Trophoblast cell (in vitro differentiated cells and primary cell): Measurements from ENCODE around the gene ING3.
A peak's percentile ranks its signal among the peaks of the same experiment; 100 is the strongest.

Source experiments
- DNase-seq, 2 donors: peaks; one replicate each; pipeline ENCODE4 v3.0.0-alpha.2; 2016
- H2AFZ ChIP-seq: 2 replicates; pipeline ENCODE4 v1.6.1; 2013; ENCODE audit warnings: low read length, moderate library complexity, mild to moderate bottlenecking; ENCODE audit not compliant: insufficient read depth, poor library complexity
- H2AK5ac ChIP-seq: 2 replicates; pipeline ENCODE4 v1.6.1; 2013; ENCODE audit warnings: mild to moderate bottlenecking, low read length
- H2BK120ac ChIP-seq: 2 replicates; pipeline ENCODE4 v1.6.1; 2013; ENCODE audit warnings: low read length, mild to moderate bottlenecking, moderate library complexity; ENCODE audit not compliant: insufficient read depth, poor library complexity
- H2BK12ac ChIP-seq: 2 replicates; pipeline ENCODE4 v1.6.1; 2013; ENCODE audit warnings: mild to moderate bottlenecking, low read length, moderate library complexity
- H2BK5ac ChIP-seq: 2 replicates; pipeline ENCODE4 v1.6.1; 2013; ENCODE audit warnings: low read length, low read depth, moderate library complexity, mild to moderate bottlenecking; ENCODE audit not compliant: poor library complexity
- H3K14ac ChIP-seq: 2 replicates; pipeline ENCODE4 v1.6.1; 2013; ENCODE audit warnings: mild to moderate bottlenecking, low read length
- H3K18ac ChIP-seq: 2 replicates; pipeline ENCODE4 v1.6.1; 2013; ENCODE audit warnings: mild to moderate bottlenecking, low read length
- H3K23ac ChIP-seq: 2 replicates; pipeline ENCODE4 v1.6.1; 2013; ENCODE audit warnings: low read length
- H3K27ac ChIP-seq: 2 replicates; pipeline ENCODE4 v1.5.1; 2013; ENCODE audit warnings: low read depth, mild to moderate bottlenecking, inconsistent platforms, low read length, moderate library complexity
- H3K27me3 ChIP-seq: 2 replicates; pipeline ENCODE4 v1.6.1; 2013; ENCODE audit warnings: inconsistent platforms, mild to moderate bottlenecking, low read length, moderate library complexity; ENCODE audit not compliant: insufficient read depth
- H3K36me3 ChIP-seq, 2 experiments: 1 replicate in 1 of 2; 2 replicates in 1 of 2; pipeline ENCODE4 v1.6.1; 2013; ENCODE audit warnings: low read length in 2 of 2, mild to moderate bottlenecking in 2 of 2, moderate library complexity in 1 of 2; ENCODE audit not compliant: insufficient read depth in 2 of 2, control insufficient read depth in 1 of 2
- H3K4ac ChIP-seq: 2 replicates; pipeline ENCODE4 v1.6.1; 2013; ENCODE audit warnings: low read depth, mild to moderate bottlenecking, low read length, moderate library complexity
- H3K4me1 ChIP-seq, 2 experiments: 1 replicate in 1 of 2; 2 replicates in 1 of 2; pipeline ENCODE4 v1.6.1; 2013; ENCODE audit warnings: low read length in 2 of 2, mild to moderate bottlenecking in 2 of 2, moderate library complexity in 1 of 2; ENCODE audit not compliant: insufficient read depth in 2 of 2, control insufficient read depth in 1 of 2
- H3K4me2 ChIP-seq: 2 replicates; pipeline ENCODE4 v1.6.1; 2013; ENCODE audit warnings: inconsistent platforms, mild to moderate bottlenecking, low read length, moderate library complexity
- H3K4me3 ChIP-seq: 2 replicates; pipeline ENCODE4 v1.5.1; 2013; ENCODE audit warnings: mild to moderate bottlenecking, low read depth, low read length, inconsistent platforms
- H3K79me1 ChIP-seq: one replicate; pipeline ENCODE4 v1.6.1; 2013; ENCODE audit warnings: low read length
- H3K79me2 ChIP-seq: 2 replicates; pipeline ENCODE4 v1.6.1; 2013; ENCODE audit warnings: low read length, mild to moderate bottlenecking; ENCODE audit not compliant: control insufficient read depth, insufficient read depth, poor library complexity
- H3K9ac ChIP-seq: 2 replicates; pipeline ENCODE4 v1.6.1; 2013; ENCODE audit warnings: mild to moderate bottlenecking, low read length
- H3K9me3 ChIP-seq: 2 replicates; pipeline ENCODE4 v1.6.1; 2013; ENCODE audit warnings: low read depth, mild to moderate bottlenecking, control low read depth, inconsistent platforms, low read length; ENCODE audit not compliant: insufficient read depth
- H4K12ac ChIP-seq: 2 replicates; pipeline ENCODE4 v1.6.1; 2013; ENCODE audit warnings: low read depth, mild to moderate bottlenecking, low read length, moderate library complexity
- H4K8ac ChIP-seq: 2 replicates; pipeline ENCODE4 v1.6.1; 2013; ENCODE audit warnings: low read depth, mild to moderate bottlenecking, low read length, moderate library complexity
- H4K91ac ChIP-seq: one replicate; pipeline ENCODE4 v1.6.1; 2013; ENCODE audit warnings: low read depth, mild to moderate bottlenecking, low read length, moderate library complexity
- WGBS: extraction: QIAGEN DNeasy Blood & Tissue Kit; methylation state at CpG from one replicate; pipeline ENCODE4 v1.1.7; 2013; ENCODE audit warnings: missing lambda C conversion rate; ENCODE audit not compliant: insufficient read length, insufficient coverage; ENCODE audit errors: extremely low coverage; 5-methylcytosine and 5-hydroxymethylcytosine counted together

ING3 gene

GRCh38 chr7:120988591-120989256, 38.1 kb downstream of the ING3 start, which contains the start of gene CPED1:
CPED1 (plus strand) TSS chr7:120988711; CDS start chr7:120989622, 911 bp downstream.
- Histone ChIP-seq H2BK12ac (no peak within 1 kb of the TSS), H3K79me1 (no peaks in the 10 kb centered on the region), H3K27ac (no peak within 1 kb of the TSS), H3K36me3 (no peaks in the 10 kb centered on the region), H4K8ac (no peak within 1 kb of the TSS), H3K9me3 (no peaks in the 10 kb centered on the region), H3K79me2 (no peaks in the 10 kb centered on the region), H2BK120ac (no peak within 1 kb of the TSS), H3K18ac (no peak within 1 kb of the TSS), H2BK5ac (no peak within 1 kb of the TSS), H4K91ac (no peak within 1 kb of the TSS), H3K27me3 (no peaks in the 10 kb centered on the region), H3K4me1 (no peaks in the 10 kb centered on the region), H2AK5ac (no peak within 1 kb of the TSS), H3K14ac (no peak within 1 kb of the TSS), H3K23ac (no peak within 1 kb of the TSS), H3K4me3 (no peak within 1 kb of the TSS), H3K4me2 (peak within 1 kb of the TSS; percentile 59), H3K9ac (no peak within 1 kb of the TSS), H3K4ac (no peak within 1 kb of the TSS), H4K12ac (no peak within 1 kb of the TSS), H2AFZ (no peak within 1 kb of the TSS)
- no CpG with 5 or more reads among the region's 27 CpGs for WGBS
- peak; percentile 68 to 70 for DNase-seq

- no peaks in the 10 kb centered on the region for H3K27me3 ChIP-seq
- WGBS, result no CpG with 5 or more reads among the region's 15 CpGs
- no peak overlapping the region for H3K23ac ChIP-seq
- H2BK120ac ChIP-seq, result no peak overlapping the region
- no peak overlapping the region for H3K18ac ChIP-seq
- no peak overlapping the region for H2AK5ac ChIP-seq
- H4K91ac ChIP-seq, result no peak overlapping the region
- no peak overlapping the region for H3K14ac ChIP-seq
- H2BK5ac ChIP-seq, result no peak overlapping the region
- no peaks in the 10 kb centered on the region for H3K79me2 ChIP-seq
- no peak overlapping the region for H2AFZ ChIP-seq
- no peaks in the 10 kb centered on the region for H3K36me3 ChIP-seq
- H4K8ac ChIP-seq, result no peak overlapping the region
- H3K9me3 ChIP-seq, result no peaks in the 10 kb centered on the region
- H3K4me2 ChIP-seq, result no peak overlapping the region
- H3K4ac ChIP-seq, result no peak overlapping the region
- H4K12ac ChIP-seq, result no peak overlapping the region
- no peaks in the 10 kb centered on the region for H3K4me1 ChIP-seq
- no peak overlapping the region for H3K27ac ChIP-seq
- no peak overlapping the region for H3K4me3 ChIP-seq
- H3K79me1 ChIP-seq, result no peaks in the 10 kb centered on the region
- no peak overlapping the region for H3K9ac ChIP-seq
- DNase-seq, result peak in 1 of 2 donors; percentile 10
- H2BK12ac ChIP-seq, result no peak overlapping the region
Measured at GRCh38 chr7:120989257-120990220, 39.0 kb downstream of the ING3 start.

GRCh38 chr7:120990468-120991118, 40.0 kb downstream of the ING3 start:
- Histone ChIP-seq H2AFZ (no peak overlapping the region), H3K14ac (no peak overlapping the region), H3K4me1 (no peaks in the 10 kb centered on the region), H3K4me3 (no peak overlapping the region), H2BK5ac (no peak overlapping the region), H3K4me2 (no peak overlapping the region), H3K27ac (no peak overlapping the region), H4K91ac (no peak overlapping the region), H4K12ac (no peak overlapping the region), H3K4ac (no peak overlapping the region), H3K36me3 (no peaks in the 10 kb centered on the region), H2BK12ac (no peak overlapping the region), H3K79me1 (no peaks in the 10 kb centered on the region), H3K27me3 (no peaks in the 10 kb centered on the region), H3K79me2 (no peaks in the 10 kb centered on the region), H4K8ac (no peak overlapping the region), H3K23ac (no peak overlapping the region), H3K18ac (no peak overlapping the region), H3K9ac (no peak overlapping the region), H2AK5ac (no peak overlapping the region), H2BK120ac (no peak overlapping the region), H3K9me3 (no peaks in the 10 kb centered on the region)
- peak in 1 of 2 donors; percentile 21 for DNase-seq
- no CpG with 5 or more reads among the region's 6 CpGs for WGBS

GRCh38 chr7:120991161-120991560, 40.6 kb downstream of the ING3 start:
- H2BK12ac ChIP-seq, result no peak overlapping the region
- H3K79me2 ChIP-seq, result no peaks in the 10 kb centered on the region
- no peak overlapping the region for H3K4me2 ChIP-seq

More at GRCh38 chr7:120991161-120991560, 40.6 kb downstream of the ING3 start:
- H3K4me1 ChIP-seq, result no peaks in the 10 kb centered on the region
- no peak overlapping the region for H4K12ac ChIP-seq
- no peak overlapping the region for H2AK5ac ChIP-seq
- H3K36me3 ChIP-seq, result no peaks in the 10 kb centered on the region
- H3K27ac ChIP-seq, result no peak overlapping the region
- no peak for DNase-seq
- no peak overlapping the region for H4K91ac ChIP-seq
- no CpG with 5 or more reads among the region's 1 CpG for WGBS
- no peak overlapping the region for H3K4me3 ChIP-seq
- no peak overlapping the region for H3K18ac ChIP-seq
- no peak overlapping the region for H3K4ac ChIP-seq
- no peak overlapping the region for H3K23ac ChIP-seq
- H2BK120ac ChIP-seq, result no peak overlapping the region
- H4K8ac ChIP-seq, result no peak overlapping the region
- H3K27me3 ChIP-seq, result no peaks in the 10 kb centered on the region
- no peaks in the 10 kb centered on the region for H3K79me1 ChIP-seq
- no peaks in the 10 kb centered on the region for H3K9me3 ChIP-seq
- no peak overlapping the region for H2AFZ ChIP-seq
- no peak overlapping the region for H3K14ac ChIP-seq
- H2BK5ac ChIP-seq, result no peak overlapping the region
- no peak overlapping the region for H3K9ac ChIP-seq
